Left lung (tissue), 10 donors: Measurements from ENCODE around the gene VAV1. TPM values are rescaled to one million over a fixed set of nuclear protein-coding genes. Genes with fewer than 3 reads are reported as not detected.
"Not testable (repeated sequence)": the region's sequence is repeated elsewhere in the genome, so short reads cannot be mapped to it uniquely, and the experiment has no call there.

Source experiments
- ATAC-seq: fragments of 200-7000 bp; cut with Tn5 transposase; one replicate; pipeline ENCODE4 v1.9.1; 2020; ENCODE audit warnings: moderate library complexity
- DNase-seq, 4 donors: peaks; one replicate each; pipeline ENCODE4 v3.0.0-alpha.2; 2013 to 2020
- H3K27ac ChIP-seq, 2 donors: fragments of 200-600 bp; sonication (generic) in 1 of 2; one replicate each; pipeline versions ENCODE4 v1.5.0 to v1.8.0; 2020 to 2021
- H3K27me3 ChIP-seq, 2 donors: fragments of 200-600 bp; sonication (generic) in 1 of 2; one replicate each; pipeline versions ENCODE4 v1.5.0 to v1.8.0; 2020 to 2021
- H3K36me3 ChIP-seq, 2 donors: fragments of 200-600 bp; sonication (generic) in 1 of 2; one replicate each; pipeline versions ENCODE4 v1.5.0 to v1.8.0; 2020 to 2021
- H3K4me1 ChIP-seq, 2 donors: fragments of 200-600 bp; one replicate each; pipeline ENCODE4 v1.8.0; 2021
- H3K4me3 ChIP-seq, 2 donors: fragments of 200-600 bp; sonication (generic) in 1 of 2; one replicate each; pipeline versions ENCODE4 v1.5.0 to v1.8.0; 2020 to 2021; ENCODE audit warnings: mild to moderate bottlenecking in 1 of 2
- H3K9me3 ChIP-seq, 2 donors: fragments of 200-600 bp; sonication (generic) in 1 of 2; one replicate each; pipeline versions ENCODE4 v1.5.0 to v1.8.0; 2020 to 2021
- intact Hi-C, 2 donors: fragments of 100-400 bp; cut with DNase I; formaldehyde crosslinking; loops; one replicate each; pipeline versions ENCODE4 v1.11.2 to v1.14.2; 2022
- polyA plus RNA-seq, 6 donors: library from polyadenylated mRNA; unstranded; fragments of 120-200 nt; gene quantifications; one replicate each; pipeline ENCODE4 v1.2.1, GENCODE V29; 2013; ENCODE audit not compliant: insufficient read length in 6 of 6
- total RNA-seq, 2 donors: library from RNA; stranded (reverse); fragmentation: NEBNext Ultra II Directional; extraction: Animal tissue kit (Norgen Biotek cat#: 25700); gene quantifications; one replicate each; pipeline ENCODE4 v1.2.1, GENCODE V29; 2021
- TF ChIP-seq, protein P1 (sequence below), 2 donors: fragments of 200-600 bp; sonication (generic) in 1 of 2; IDR thresholded peaks; one replicate each; pipeline versions ENCODE4 v1.5.0 to v1.8.0; 2021; ENCODE audit warnings: antibody characterized with exemption in 2 of 2
- donor health status: DM: no; HTN: yes; CAD: no.
- donor health status: DM: no; HTN: no; CAD: no.

VAV1 gene
- total and polyA plus RNA-seq, 8 donors = 2.0 to 51.3 (median 2.8) TPM

DNA sequence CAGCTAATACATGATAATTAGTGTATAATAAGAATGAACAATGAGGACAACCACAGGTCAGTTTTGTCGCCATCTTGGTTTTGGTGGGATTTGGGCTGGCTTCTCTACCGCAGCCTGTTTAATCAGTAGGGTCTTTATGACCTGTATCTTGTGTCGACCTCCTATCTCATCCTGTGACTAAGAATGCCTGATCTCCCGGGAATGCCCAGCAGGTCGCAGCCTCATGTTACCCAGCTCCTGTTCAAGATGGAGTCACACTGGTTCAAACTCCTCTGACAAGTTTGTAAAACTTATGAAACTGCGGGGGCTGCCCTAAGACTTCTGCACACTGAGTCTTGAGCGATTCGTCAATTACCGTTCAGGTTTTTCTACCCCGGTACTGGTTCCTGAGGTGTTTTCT, 93.3 kb downstream of the VAV1 start:
- Histone ChIP-seq H3K9me3 (no peaks in the 10 kb centered on the region), H3K4me3 (no peak overlapping the region), H3K27me3 (peaks cover 0 to 18% of the 10 kb centered on the region in 2 donors), H3K36me3 (no peaks in the 10 kb centered on the region), H3K4me1 (peaks cover 0 to 37% of the 10 kb centered on the region in 2 donors), H3K27ac (no peak overlapping the region)
- no peak for DNase-seq
- TF ChIP-seq, protein P1, sequence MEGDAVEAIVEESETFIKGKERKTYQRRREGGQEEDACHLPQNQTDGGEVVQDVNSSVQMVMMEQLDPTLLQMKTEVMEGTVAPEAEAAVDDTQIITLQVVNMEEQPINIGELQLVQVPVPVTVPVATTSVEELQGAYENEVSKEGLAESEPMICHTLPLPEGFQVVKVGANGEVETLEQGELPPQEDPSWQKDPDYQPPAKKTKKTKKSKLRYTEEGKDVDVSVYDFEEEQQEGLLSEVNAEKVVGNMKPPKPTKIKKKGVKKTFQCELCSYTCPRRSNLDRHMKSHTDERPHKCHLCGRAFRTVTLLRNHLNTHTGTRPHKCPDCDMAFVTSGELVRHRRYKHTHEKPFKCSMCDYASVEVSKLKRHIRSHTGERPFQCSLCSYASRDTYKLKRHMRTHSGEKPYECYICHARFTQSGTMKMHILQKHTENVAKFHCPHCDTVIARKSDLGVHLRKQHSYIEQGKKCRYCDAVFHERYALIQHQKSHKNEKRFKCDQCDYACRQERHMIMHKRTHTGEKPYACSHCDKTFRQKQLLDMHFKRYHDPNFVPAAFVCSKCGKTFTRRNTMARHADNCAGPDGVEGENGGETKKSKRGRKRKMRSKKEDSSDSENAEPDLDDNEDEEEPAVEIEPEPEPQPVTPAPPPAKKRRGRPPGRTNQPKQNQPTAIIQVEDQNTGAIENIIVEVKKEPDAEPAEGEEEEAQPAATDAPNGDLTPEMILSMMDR (IDR thresholded peaks at IDR 0.05) = no peak
- intact Hi-C loops = loop anchor here (10.0 kb wide), 1 partner anchor 131 kb away; the partner anchor contains the start of genes GPR108 (in 2 of the 2) and TRIP10 (in 2 of the 2)
- no peak for ATAC-seq

DNA sequence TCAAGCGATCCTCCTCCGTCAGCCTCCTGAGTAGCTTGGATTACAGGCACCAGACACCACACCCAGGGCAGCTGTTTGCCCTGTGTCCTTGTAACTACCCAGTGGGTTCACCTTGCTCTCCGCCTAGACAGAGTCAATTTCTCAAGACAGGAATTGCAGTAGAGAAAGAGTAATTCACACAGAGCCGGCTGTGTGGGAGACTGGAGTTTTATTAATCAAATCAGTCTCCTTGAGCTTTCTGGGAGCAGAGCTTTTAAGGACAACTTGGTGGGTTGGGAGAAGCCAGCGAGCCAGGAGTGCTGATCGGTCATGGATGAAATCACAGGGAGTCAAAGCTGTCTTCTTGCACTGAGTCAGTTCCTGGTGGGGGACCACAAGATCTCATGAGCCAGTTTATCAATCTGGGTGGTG, 94.2 kb downstream of the VAV1 start:
- intact Hi-C loops = loop anchor here (10.0 kb wide), 1 partner anchor 132 kb away; the partner anchor contains the start of genes GPR108 (in 2 of the 2) and TRIP10 (in 2 of the 2)
- no peak for ATAC-seq
- no peak for DNase-seq
- Histone ChIP-seq H3K4me1 (peaks cover 0 to 37% of the 10 kb centered on the region in 2 donors), H3K36me3 (no peaks in the 10 kb centered on the region), H3K9me3 (no peaks in the 10 kb centered on the region), H3K27me3 (peaks cover 0 to 26% of the 10 kb centered on the region in 2 donors), H3K4me3 (no peak overlapping the region), H3K27ac (no peak overlapping the region)
- TF ChIP-seq, protein P1 (IDR thresholded peaks at IDR 0.05) = no peak

DNA sequence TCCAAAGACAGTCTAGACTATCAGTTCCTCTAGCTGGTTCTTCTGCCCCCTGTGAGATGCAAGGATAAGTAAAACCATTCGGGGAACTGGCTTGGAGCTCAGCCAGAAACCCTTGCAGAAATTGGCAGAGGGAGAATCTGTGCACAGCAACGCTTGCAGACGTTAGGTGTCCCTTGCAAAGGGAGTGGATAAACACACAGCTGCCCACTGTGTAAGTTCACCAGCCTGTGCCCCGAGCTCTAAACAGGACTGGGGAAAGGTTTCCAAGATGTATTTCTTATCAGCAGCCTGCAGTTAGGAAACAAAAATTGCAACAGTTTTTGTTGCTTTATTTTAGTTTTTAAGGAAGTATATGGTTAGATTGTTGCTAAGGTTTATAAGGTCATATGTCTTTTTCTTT, 95.8 kb downstream of the VAV1 start:
- intact Hi-C loops = loop anchor here (10.0 kb wide), 1 partner anchor 134 kb away; the partner anchor contains the start of genes GPR108 (in 2 of the 2) and TRIP10 (in 2 of the 2)
- Histone ChIP-seq H3K9me3 (no peaks in the 10 kb centered on the region), H3K4me1 (peaks cover 0 to 29% of the 10 kb centered on the region in 2 donors), H3K4me3 (no peak overlapping the region), H3K27me3 (peaks cover 0 to 26% of the 10 kb centered on the region in 2 donors), H3K27ac (peak overlapping the region; percentile 13 to 47), H3K36me3 (no peaks in the 10 kb centered on the region)
- TF ChIP-seq, protein P1 (IDR thresholded peaks at IDR 0.05) = no peak
- peak in 2 of 4 donors; percentile 26 to 40 for DNase-seq
- no peak for ATAC-seq

DNA sequence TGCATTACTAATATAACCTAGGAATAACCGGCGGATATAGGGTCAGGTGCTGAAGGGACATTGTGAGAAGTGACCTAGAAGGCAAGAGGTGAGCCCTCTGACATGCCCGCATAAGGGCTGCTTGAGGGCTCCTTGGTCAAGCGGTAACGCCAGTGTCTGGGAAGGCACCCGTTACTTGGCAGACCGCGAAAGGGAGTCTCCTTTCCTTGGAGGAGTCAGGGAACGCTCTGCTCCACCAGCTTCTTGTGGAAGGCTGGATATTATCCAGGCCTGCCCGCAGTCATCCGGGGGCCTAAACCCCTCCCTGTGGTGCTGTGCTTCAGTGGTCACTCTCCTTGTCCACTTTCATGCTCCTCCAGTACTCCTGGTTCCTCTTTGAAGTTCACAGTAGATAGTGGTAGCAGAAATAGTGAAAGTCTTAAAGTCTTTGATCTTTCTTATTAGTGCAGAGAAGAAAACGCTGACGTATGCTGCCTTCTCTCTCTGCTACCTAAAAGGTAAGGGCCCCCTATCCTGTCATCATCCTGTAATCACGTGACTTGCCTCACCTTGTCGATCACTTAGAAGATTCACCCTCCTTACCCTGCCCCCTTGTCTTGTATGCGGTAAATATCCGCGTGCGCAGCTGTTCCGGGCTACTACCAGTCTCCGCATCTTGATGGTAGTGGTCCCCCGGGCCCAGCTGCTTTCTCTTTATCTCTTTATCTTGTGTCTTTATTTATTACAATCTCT, 96.8 kb downstream of the VAV1 start:
- Histone ChIP-seq H3K4me1 (peaks cover 0 to 29% of the 10 kb centered on the region in 2 donors), H3K27me3 (peaks cover 0 to 25% of the 10 kb centered on the region in 2 donors), H3K27ac (peak overlapping the region in 1 of 2 donors; percentile 47)
- not testable (repeated sequence) for H3K36me3 ChIP-seq, H3K4me3 ChIP-seq, ATAC-seq, DNase-seq, H3K9me3 ChIP-seq
- intact Hi-C loops = loop anchor here (10.0 kb wide), 1 partner anchor 135 kb away; the partner anchor contains the start of genes GPR108 (in 2 of the 2) and TRIP10 (in 2 of the 2)

DNA sequence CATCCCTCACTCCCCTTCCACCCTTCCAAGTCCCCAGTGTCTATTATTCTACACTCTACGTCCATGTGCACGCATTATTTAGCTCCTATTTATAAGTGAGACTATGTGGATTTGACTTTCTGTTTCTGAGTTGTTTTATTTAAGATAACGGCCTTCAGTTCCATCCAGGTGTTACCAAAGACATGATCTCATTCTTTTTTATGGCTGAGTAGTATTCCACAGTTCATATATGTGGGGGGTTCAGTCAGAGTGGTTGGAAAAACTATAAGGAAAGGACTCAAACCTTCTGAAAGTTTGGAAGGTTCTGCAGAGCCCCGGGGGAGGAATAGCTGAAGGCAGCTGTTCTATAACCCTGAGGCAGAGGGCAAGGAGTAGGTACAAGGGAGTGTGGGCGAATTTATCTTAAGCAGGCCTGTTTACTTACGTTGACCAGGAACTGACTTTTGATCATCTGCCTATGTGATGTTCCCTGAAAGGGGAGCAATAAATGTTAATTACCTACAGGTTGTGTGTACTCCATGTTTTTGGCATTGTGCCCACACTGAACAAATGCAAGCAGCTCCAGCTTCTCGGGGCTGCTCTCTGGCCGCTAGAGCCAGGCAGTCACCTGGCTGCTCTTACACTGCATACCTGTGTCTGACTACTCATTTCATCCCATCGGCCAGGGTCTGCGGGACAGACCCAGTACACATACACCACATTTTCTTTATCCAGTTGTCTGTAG, 101.4 kb downstream of the VAV1 start:
- DNase-seq (no peak), ATAC-seq (no peak)
- TF ChIP-seq, protein P1 (IDR thresholded peaks at IDR 0.05) = no peak
- H3K4me3 ChIP-seq = no peak overlapping the region
- no peaks in the 10 kb centered on the region for H3K9me3 ChIP-seq
- H3K27me3 ChIP-seq = peaks cover 0 to 22% of the 10 kb centered on the region in 2 donors
- intact Hi-C loops = no loop called here
- H3K36me3 ChIP-seq = no peaks in the 10 kb centered on the region
- no peak overlapping the region for H3K27ac ChIP-seq
- peaks cover 0 to 27% of the 10 kb centered on the region in 2 donors for H3K4me1 ChIP-seq
